Measurements from ENCODE around the gene ACAP3.

Gene ACAP3

GRCh38 chr1:1307923-1308755 is at the start of gene ACAP3, which contains the start of gene PUSL1:
TSS of gene ACAP3 (minus strand) at chr1:1307930. CDS start at chr1:1307815, 115 bp downstream.
TSS of gene PUSL1 (plus strand) at chr1:1308597. CDS start at chr1:1308644, 47 bp downstream.
- DNase-seq, result peak; percentile 94

- DNase-seq, result no peak
These were observed 49.2 kb upstream of the ACAP3 start for GRCh38 chr1:1356796-1357401.

- DNase-seq, result no peak
These were observed 48.6 kb upstream of the ACAP3 start for GRCh38 chr1:1356166-1356795.

GRCh38 chr1:1355416-1355815 is 47.7 kb upstream of the ACAP3 start:
- DNase-seq, result peak; percentile 58

GRCh38 chr1:1354271-1355247 is 46.8 kb upstream of the ACAP3 start:
- DNase-seq, result no peak

- no peak for DNase-seq
These were observed 45.8 kb upstream of the ACAP3 start for GRCh38 chr1:1353389-1354151.

GRCh38 chr1:1352786-1353388 is 45.2 kb upstream of the ACAP3 start:
- no peak for DNase-seq

- peak; percentile 78 for DNase-seq
These were observed 44.0 kb upstream of the ACAP3 start for GRCh38 chr1:1351511-1352427.

- DNase-seq, result peak; percentile 84
These were observed 41.7 kb upstream of the ACAP3 start, which contains the start of gene DVL1 for GRCh38 chr1:1349256-1350012. TSS of gene DVL1 (minus strand) at chr1:1349418. CDS start at chr1:1349065, 353 bp downstream.

- no peak for DNase-seq
These were observed 40.9 kb upstream of the ACAP3 start for GRCh38 chr1:1348420-1349255.

- DNase-seq, result no peak
These were observed 40.1 kb upstream of the ACAP3 start for GRCh38 chr1:1347663-1348419.

- no peak for DNase-seq
These were observed 39.4 kb upstream of the ACAP3 start for GRCh38 chr1:1347026-1347595.

GRCh38 chr1:1346501-1346890 is 38.8 kb upstream of the ACAP3 start:
- DNase-seq, result no peak

- no peak for DNase-seq
These were observed 38.2 kb upstream of the ACAP3 start for GRCh38 chr1:1345860-1346500.

- no peak for DNase-seq
These were observed 37.7 kb upstream of the ACAP3 start for GRCh38 chr1:1345384-1345783.

- DNase-seq, result no peak
These were observed 37.1 kb upstream of the ACAP3 start for GRCh38 chr1:1344655-1345361.

Measured in right forelimb (tissue), 1 donor.